CD4-positive, alpha-beta T cell treated with Interleukin-1 beta for 1 hour (primary cell): ENCODE data around the gene SLC28A1.
"Not testable (repeated sequence)": the region's sequence is repeated elsewhere in the genome, so short reads cannot be mapped to it uniquely, and the experiment has no call there.

Experiments used
- DNase-seq, 2 donors: peaks; one replicate each; pipeline ENCODE4 v3.0.0-alpha.2; 2020 to 2022

The SLC28A1 gene

DNA sequence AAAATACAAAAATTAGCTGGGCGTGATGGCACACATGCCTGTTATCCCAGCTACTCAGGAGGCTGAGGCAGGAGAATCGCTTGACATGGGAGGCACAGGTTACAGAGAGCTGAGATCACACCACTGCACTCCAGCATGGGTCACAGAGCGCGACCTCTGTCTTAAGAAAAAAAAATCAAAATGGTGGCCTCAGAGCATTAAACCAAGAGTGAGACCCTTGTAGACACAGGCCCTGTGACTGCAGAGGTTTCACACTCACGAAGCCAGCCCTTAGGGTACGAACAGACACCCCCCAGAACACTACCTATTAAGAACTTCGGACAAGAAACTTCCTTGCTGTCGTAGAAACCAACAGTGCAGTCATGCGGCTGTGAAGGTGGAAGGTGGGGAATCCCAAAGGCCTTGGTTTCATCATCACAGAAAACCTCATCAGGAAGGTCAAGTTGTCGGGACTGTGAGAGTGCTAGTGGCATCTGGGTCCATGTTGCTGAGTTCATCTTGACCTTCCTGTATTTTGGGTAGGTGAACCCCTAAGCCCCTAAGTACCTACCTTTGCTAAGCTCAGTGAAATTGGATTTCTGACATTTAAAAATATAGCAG, 92.4 kb downstream of the SLC28A1 start:
- no peak for DNase-seq

DNA sequence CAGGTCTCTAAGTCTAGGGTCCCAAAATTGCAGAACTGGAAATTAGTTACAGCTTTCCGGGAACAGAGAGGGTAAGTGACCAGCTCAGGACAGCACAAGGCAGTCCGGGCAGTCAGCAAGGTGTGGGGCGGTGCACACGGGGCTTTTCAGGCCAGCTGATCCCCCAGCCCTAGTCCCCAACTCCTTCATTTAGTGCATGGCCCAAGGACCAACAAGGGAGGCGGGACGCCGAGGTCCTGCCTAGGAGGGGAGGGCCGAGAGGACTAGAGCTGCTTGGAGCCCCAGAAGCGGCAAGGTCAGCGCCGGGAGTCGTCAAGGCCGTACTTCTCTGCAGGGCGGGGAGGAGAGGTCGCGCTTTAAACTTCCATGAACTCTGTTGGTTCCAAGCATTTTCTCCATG, 95.2 kb downstream of the SLC28A1 start:
- DNase-seq, result no peak

DNA sequence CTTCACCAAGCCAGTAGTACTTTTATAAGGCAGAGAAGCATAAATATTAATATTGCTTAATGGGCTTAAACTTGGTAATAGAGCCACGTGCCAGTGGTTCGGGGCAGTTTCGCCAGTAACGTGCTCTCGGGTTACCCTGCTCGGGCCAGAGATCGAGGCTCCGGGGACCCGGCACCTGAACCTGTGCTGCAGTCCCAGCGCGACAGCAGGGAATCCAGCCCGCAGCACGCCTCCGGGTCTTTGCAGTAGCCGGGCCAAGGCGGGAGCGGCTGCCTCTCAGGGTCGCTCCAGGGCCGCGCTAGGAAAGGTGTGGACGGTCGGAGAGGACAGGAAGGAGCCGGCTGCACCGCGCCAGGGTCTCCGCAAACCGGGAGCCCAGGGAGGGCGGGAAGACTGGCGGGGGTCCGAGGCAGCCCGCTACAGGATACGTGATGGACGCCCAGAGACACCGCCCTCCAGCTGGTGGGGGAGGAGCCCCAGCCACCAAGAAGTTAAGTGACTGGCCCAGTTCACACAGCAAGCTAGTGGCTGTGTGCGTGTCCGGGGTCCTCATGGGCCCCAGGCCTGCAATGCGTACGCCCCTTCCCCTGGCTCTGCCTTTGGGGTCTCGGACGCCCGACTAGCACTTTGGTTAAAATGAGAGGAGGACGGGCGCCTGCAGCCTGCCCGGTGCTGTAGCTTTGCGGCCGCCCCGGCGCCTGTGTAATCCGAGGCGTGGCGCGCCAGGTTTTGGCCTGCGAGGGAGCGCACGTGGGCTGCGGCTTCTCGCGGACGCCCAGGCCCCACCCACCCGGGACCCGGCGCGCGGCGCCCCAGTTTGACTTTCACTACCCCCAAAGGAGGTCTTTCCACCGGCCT, 96.0 kb downstream of the SLC28A1 start:
- peak; percentile 84 to 89 for DNase-seq

DNA sequence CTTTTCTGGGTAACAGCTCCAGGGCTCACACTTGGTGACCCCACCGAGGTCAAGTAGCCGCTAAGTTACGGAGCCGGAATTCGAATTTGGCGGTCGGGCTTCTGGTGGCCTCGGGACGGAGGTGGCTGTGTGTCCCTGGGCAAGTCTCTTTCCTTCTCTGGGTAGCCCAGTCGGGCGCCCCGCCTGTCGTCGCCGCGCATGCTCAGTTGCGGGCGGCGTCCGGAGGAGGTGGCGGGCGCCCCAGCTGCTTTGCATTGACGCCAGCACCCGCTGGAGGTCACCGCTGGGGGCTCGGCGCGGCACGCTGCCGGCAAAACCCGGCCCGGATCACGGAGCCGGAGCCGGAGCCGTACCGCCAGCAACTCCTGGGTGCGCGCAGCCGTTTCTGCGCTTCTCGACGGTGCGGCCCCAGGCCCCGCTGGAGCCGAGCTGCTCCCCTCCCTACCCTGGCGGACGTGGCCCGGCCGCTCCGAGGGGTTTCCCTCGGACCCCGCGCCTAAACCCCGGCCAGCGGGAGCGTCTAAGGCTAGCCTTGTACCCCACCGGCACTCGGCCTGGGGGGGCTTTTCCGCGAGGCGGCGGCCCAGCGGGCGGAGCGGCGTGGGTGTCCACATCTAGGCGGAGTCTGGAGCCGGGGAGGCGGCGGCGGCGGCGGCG, 96.7 kb downstream of the SLC28A1 start:
- peak; percentile 97 for DNase-seq

DNA sequence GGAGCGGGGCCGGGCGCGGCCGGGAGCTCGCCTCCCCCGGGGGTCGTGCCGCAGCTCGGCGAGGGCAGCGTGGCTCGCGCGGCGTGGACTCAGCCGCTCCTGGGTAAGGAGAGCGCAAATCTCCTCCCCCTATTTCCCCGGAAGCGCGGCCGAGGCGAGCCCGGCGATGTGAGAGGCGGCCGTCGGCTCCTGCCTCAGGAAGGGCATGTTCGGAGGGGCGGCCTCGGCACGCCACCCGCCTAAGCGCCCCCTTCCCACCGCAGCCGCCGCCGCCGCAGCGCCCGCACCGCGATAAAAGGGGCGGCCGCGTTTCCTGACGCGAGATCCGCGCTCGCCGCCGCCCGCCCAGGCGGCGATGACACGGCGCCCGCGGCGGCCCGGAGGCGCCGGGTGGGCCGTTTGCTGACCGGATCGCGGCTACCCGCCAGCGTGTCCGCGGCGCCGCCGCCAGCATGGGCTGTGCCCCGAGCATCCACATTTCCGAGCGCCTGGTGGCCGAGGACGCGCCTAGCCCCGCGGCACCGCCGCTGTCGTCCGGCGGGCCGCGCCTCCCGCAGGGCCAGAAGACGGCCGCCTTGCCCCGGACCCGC, 97.3 kb downstream of the SLC28A1 start, which contains the start of gene PDE8A:
TSS of gene PDE8A (plus strand) at position 146 of the 590 bp plus-strand sequence. CDS start at position 453, 307 bp downstream.
- peak; percentile 55 to 66 for DNase-seq

DNA sequence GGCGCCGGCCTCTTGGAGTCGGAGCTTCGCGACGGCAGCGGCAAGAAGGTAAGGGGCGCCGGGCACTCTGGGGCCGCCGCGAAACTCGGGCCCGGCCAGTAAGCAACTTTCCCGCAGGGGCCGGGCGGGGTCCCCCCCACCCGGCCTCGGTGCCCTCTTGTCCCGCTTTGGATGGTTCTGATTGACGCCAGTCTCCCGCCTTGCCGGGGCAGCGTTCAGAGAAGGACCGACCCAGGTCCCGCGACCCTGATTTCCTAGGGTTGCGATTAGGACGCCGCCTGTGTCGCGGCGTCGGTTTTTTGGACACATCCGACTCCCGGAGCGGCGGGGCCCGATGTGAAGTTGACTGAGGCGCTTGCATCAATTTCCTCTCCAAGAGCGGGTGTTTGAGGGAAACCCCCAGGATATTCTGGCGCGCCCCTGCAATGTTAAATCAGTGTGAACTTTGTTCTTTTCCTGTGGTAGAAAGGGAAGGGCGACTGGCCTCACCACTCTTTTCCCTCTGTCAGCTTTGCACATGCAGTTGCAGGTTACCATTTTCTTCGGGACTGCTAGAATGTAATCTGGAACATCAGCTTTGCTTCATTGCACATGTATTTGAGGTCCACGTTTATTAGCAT, 97.9 kb downstream of the SLC28A1 start:
- DNase-seq, result peak; percentile 58 to 67

DNA sequence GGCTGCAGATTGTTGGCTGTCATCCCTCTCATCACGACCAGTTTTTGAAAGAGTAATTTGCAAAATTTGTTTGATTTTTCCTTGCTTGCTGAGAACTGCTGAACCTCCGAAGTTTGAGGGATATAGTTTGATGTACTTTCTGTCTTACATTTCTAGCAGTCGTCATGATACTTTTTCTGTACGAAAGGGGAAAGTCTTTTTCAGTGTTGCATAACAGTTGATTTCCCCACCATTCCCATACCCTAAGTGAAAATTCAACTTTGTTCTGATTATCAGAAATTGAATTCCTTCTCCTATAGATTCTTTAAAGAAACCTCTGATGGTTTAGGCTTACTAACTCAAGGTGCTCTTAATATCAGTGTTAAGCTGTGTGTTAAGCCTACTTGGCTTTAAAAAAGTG, 98.8 kb downstream of the SLC28A1 start:
- no peak for DNase-seq

DNA sequence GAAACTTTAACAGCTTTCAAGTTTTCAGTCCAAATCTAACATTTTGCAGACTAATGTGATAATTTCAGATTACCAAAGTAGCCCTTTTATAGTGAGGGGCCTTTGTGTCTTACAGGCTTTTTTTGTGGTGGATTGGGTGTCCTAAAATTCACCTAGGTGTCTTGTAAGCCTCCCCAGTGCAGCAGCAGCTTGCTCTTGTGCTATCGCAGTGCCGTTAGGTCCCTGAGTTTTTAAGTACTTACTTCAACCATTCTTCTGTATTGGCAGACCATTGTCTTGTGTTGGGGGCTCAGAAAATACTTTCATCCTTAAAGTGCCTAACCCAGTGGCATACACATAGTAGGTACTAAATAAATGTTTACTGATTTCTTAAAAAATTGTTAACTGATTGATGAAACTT, 99.2 kb downstream of the SLC28A1 start:
- DNase-seq, result no peak

DNA sequence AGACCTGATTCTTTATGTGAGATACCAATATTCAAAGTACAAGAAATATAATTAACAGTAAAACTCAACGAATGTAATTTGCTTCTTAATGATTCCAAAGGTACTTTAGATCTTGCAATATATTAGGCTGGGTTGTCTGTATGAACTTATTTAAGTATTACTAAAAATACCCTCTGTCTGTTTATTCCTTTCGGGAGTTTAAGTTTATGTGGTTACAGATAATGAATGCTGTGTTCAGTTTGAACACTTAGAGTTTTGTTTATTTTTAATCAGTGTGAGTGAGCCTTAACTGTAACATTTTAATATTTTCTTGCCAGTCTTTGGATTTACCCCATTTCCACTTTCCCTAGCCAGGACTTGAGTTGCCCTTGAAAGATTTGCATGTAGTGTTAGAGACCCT, 100.7 kb downstream of the SLC28A1 start:
- DNase-seq, result no peak

DNA sequence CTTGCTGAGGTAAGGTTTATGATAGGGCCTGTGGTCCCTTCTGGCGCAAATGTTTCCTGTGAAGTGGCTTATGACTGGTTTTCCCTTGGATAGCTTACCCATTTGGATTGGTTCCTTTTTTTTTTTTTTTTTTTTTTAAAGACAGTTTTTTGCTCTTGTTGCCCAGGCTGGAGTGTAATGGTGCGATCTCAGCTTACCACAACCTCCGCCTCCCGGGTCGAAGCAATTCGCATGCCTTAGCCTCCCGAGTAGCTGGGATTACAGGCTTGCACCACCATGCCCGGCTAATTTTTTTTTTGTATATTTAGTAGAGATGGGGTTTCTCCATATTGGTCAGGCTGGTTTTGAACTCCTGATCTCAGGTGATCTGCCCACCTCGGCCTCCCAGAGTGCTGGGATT, 102.9 kb downstream of the SLC28A1 start:
- DNase-seq, result not testable (repeated sequence)

DNA sequence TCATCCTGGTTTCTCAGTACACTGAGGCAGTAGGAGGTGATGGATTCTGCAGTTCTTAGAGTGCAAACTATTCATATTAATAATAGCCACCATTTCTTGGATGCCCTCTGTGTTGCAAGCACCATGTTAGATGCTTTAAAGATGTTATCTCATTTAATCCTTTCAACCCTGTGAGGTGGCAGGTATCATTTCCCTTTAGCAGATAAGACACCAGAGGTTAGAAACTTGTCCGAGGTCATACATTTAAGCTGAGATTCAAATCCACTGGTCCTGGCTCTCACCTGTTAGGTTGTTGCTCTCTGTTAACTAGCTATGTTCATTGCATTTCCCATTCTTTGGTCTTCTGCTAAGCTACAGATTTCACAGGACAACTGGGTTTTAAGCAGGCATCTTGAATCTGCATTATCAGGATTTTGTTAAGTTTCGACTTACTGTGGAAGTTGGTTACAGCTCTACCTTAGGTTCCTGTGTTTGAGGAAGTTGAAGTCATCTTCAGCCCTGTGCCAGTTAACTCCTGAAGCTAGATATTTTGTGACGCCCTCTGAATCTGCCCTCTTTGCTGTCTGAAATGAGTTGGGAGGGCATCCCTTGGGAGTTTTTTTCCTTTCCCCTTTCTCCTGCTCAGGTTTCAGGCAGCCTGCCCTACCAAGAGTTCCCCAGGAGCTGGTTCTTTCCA, 103.6 kb downstream of the SLC28A1 start:
- DNase-seq, result no peak

DNA sequence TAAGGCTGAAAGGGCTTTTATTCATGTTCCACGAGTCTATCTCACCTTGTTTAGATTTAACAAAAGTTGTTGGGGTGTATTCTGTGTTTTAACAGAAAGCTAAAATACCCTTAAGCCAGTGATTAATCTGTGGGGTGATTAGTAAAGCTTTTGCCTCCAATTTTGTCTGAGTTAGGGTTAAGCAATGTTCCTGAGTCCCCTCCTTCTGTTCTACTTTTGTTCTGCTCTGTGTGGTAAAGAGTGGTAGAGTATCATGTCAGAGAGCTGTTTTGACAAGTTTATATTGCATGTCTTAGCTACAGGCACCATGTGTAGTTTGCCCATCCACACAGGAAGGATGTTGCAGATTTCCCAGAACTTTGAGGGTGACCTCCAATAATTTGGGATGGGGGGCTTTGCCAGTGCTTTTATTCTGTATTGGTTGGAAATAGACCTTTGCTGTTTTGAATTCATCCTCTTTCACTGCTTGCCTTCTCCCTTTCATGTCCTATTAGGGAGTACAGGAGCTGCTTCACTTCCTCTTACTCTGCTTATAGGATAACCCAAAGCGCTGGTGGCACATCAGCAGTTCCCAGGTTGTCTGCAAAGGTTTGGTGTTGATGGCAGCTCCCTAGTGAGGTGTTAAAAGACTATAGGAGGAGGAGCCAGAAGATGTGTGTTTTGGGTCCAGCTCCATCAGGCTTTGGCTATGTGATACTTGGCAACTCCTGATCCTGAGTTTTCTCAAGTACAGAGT, 104.6 kb downstream of the SLC28A1 start:
- no peak for DNase-seq

DNA sequence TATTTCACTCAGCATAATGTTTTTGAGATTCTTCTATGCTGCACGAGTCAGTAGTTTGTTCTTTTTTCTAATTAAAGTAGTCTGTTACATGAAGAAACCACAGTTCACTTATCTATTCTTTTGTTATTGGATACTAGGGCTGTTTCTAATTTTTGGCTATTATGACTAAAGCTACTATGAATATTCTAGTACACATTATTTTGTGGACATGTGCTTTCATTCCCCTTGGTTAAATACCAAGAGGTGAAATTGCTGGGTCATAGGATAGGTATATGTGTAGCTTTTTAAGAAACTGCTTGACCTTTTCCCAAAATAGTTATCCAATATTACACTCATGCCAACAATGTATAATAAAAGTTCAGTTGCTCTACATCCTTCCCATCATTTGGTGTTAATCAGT, 106.0 kb downstream of the SLC28A1 start:
- DNase-seq, result no peak

DNA sequence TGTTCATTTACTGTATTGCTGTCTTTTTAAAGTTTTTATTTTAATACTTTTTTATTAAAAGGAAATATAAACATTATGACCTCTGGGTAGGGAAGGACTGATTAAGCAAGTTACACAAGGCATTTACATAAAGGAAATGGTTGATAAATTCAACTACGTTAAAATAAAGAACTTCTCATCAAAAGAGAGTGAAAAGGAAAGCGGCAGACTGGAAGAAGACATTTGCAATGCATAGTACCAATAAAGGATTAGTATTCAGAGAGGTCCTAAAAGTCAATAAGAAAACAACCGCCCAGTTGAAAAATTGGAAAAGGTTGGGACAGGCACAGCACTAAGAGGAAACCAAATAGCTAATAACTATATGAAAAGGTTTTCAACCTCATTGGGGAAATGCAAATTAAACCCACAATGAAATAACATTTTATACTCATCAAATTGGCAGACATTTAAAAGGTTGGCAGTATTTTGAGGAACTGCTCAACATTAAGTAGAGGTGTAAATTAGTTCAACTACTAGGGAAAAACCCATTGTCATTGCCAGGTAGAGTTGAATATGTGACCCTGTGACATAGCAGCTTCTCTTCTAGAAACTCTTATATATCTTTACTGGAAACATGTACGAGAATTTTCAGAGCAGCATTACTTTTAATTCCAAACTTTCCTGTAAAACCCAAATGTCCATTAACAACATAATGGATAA, 106.7 kb downstream of the SLC28A1 start:
- DNase-seq, result no peak

DNA sequence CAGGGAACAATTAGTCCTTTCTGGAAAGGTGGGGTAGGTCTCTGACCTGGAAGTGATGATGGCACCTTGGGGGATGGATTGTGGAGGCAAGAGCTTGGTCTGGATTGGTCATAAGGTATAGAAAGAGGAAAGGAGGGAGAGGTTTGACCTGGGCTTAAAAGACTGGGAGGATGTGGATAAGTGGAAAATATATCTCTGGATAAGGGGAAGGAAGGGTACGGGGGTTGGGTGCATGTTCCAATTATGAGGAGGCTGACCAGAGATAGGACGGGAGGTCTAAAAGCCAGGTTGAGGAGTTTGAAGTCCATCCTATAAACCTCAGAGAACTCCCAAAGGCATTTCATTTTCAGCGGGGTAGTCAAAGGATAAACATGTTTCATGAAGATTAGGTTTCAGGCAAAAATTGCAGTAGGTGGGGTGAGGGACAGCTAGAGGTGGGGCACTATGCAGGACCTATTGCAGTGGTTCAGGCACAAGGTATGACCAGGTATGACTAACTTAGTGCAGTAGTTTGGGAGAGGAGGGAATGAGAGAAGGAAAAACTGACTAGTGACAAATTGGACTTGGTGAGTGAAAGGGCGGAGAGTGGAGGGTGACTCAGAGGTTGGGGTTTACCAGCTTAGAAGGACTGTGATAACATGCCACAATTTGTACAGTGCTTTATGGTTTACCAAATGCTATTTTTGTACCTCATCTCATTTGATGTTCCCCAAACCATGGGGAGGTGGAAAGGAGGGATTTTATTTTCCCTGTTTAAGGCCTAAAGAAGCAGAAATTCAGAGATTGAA, 107.9 kb downstream of the SLC28A1 start:
- DNase-seq, result no peak
